ENCODE results near the gene LEFTY2. TPM values are rescaled to one million over a fixed set of nuclear protein-coding genes. Genes with fewer than 3 reads are reported as not detected.

Gene LEFTY2
- total and polyA plus RNA-seq, 9 of the 15 experiments (the other 6 are each of a cell fraction or from before 2014, with no cell fraction given), result 0.04 to 0.14 TPM; not detected in 7

DNA sequence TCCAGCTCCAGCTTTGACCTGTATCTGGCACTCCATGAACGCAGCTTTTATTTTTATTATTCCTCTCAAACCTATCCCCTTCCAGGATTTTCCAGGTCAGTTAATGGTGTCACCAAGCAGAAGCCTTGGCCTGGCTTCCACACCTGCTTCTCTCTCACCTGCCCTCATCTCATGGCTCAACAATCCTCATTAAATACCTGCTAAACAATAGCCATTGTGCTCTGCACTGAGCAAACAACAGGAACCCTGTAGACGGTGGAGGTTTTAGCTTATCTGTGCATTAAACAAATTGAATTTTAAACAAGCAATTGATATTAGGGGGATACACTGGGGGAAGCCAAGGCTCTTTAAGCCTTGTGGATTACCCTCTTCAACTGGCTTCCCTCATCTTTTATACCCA is 32.2 kb downstream of the LEFTY2 start:
- no TSS peak for BruUV-seq (replicated peaks)
- WGBS (ENCODE audit: insufficient coverage, low coverage, missing lambda C conversion rate), result 45% methylated on average over 2 of the region's 2 CpGs
- intact Hi-C loops (cut with micrococcal nuclease) (no loop called here), in situ Hi-C loops (cut with MboI) (no loop called here)
- ChIA-PET CTCF (ENCODE audit: low intra/inter-chr PET ratio) (no interaction called here), POLR2A (interaction anchor here (0.6 kb wide), 2 partner anchors 14 to 18 kb away, joined by 3 to 4 read pairs; no protein-coding TSS in a partner anchor)
- H3K27ac ChIP-seq (ENCODE audit: extremely low read depth, low read depth, low read length), result no peak overlapping the region
- peaks cover 0 to 10% of the 10 kb centered on the region in 2 experiments; a peak in 2 of 5 replicates for H3K4me1 ChIP-seq (replicated peaks in 1 of 2; ENCODE audit: control insufficient read depth in 2 of 2, insufficient read depth in 2 of 2, low read length in 2 of 2)
- no peaks in the 10 kb centered on the region for H3K9me1 ChIP-seq (ENCODE audit: control insufficient read depth, insufficient read depth, low read length)
- H3K4me2 ChIP-seq (ENCODE audit: insufficient read depth, low read length), result no peak overlapping the region
- H3K4me3 ChIP-seq, result no peak overlapping the region
- no peaks in the 10 kb centered on the region for H3K79me2 ChIP-seq (ENCODE audit: control insufficient read depth, insufficient read depth, low read length)
- peak in 1 of 4 experiments; percentile 6 for DNase-seq (ENCODE audit: extremely low read depth in 1 of 4, low spot score in 3 of 4)
- TF ChIP-seq, protein P1, sequence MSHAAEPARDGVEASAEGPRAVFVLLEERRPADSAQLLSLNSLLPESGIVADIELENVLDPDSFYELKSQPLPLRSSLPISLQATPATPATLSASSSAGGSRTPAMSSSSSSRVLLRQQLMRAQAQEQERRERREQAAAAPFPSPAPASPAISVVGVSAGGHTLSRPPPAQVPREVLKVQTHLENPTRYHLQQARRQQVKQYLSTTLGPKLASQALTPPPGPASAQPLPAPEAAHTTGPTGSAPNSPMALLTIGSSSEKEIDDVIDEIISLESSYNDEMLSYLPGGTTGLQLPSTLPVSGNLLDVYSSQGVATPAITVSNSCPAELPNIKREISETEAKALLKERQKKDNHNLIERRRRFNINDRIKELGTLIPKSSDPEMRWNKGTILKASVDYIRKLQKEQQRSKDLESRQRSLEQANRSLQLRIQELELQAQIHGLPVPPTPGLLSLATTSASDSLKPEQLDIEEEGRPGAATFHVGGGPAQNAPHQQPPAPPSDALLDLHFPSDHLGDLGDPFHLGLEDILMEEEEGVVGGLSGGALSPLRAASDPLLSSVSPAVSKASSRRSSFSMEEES (CRISPR knock-in tag; IDR thresholded peaks at IDR 0.05), result no peak
- no peak for TF ChIP-seq WHSC1 (IDR thresholded peaks at IDR 0.05; ENCODE audit: low read length)
- TF ChIP-seq MTA1 (IDR thresholded peaks at IDR 0.05; ENCODE audit: borderline replicate concordance), result no peak
- no peak for TF ChIP-seq MYBL2 (IDR thresholded peaks at IDR 0.05; ENCODE audit: low read depth)
- TF ChIP-seq MYBL2 (CRISPR knock-in tag; IDR thresholded peaks at IDR 0.05; ENCODE audit: borderline replicate concordance), result no peak
- TF ChIP-seq MAZ (CRISPR knock-in tag; conservative IDR thresholded peaks at IDR 0.05 in 1 of 2, IDR thresholded peaks at IDR 0.05 in 1 of 2), result no peak
- TF ChIP-seq, protein P2, sequence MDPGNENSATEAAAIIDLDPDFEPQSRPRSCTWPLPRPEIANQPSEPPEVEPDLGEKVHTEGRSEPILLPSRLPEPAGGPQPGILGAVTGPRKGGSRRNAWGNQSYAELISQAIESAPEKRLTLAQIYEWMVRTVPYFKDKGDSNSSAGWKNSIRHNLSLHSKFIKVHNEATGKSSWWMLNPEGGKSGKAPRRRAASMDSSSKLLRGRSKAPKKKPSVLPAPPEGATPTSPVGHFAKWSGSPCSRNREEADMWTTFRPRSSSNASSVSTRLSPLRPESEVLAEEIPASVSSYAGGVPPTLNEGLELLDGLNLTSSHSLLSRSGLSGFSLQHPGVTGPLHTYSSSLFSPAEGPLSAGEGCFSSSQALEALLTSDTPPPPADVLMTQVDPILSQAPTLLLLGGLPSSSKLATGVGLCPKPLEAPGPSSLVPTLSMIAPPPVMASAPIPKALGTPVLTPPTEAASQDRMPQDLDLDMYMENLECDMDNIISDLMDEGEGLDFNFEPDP (CRISPR knock-in tag; IDR thresholded peaks at IDR 0.05), result no peak
- no peak for TF ChIP-seq PHTF2 (CRISPR knock-in tag; IDR thresholded peaks at IDR 0.05)
- TF ChIP-seq LCOR (CRISPR knock-in tag; IDR thresholded peaks at IDR 0.05), result no peak
- TF ChIP-seq PTRF (tag; IDR thresholded peaks at IDR 0.05), result no peak
- TF ChIP-seq, protein P3, sequence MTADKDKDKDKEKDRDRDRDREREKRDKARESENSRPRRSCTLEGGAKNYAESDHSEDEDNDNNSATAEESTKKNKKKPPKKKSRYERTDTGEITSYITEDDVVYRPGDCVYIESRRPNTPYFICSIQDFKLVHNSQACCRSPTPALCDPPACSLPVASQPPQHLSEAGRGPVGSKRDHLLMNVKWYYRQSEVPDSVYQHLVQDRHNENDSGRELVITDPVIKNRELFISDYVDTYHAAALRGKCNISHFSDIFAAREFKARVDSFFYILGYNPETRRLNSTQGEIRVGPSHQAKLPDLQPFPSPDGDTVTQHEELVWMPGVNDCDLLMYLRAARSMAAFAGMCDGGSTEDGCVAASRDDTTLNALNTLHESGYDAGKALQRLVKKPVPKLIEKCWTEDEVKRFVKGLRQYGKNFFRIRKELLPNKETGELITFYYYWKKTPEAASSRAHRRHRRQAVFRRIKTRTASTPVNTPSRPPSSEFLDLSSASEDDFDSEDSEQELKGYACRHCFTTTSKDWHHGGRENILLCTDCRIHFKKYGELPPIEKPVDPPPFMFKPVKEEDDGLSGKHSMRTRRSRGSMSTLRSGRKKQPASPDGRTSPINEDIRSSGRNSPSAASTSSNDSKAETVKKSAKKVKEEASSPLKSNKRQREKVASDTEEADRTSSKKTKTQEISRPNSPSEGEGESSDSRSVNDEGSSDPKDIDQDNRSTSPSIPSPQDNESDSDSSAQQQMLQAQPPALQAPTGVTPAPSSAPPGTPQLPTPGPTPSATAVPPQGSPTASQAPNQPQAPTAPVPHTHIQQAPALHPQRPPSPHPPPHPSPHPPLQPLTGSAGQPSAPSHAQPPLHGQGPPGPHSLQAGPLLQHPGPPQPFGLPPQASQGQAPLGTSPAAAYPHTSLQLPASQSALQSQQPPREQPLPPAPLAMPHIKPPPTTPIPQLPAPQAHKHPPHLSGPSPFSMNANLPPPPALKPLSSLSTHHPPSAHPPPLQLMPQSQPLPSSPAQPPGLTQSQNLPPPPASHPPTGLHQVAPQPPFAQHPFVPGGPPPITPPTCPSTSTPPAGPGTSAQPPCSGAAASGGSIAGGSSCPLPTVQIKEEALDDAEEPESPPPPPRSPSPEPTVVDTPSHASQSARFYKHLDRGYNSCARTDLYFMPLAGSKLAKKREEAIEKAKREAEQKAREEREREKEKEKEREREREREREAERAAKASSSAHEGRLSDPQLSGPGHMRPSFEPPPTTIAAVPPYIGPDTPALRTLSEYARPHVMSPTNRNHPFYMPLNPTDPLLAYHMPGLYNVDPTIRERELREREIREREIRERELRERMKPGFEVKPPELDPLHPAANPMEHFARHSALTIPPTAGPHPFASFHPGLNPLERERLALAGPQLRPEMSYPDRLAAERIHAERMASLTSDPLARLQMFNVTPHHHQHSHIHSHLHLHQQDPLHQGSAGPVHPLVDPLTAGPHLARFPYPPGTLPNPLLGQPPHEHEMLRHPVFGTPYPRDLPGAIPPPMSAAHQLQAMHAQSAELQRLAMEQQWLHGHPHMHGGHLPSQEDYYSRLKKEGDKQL (CRISPR knock-in tag; IDR thresholded peaks at IDR 0.05; ENCODE audit: borderline replicate concordance), result no peak
- no peak for TF ChIP-seq MBD2 (IDR thresholded peaks at IDR 0.05; ENCODE audit: borderline replicate concordance, low read depth)
- H3K9ac ChIP-seq (ENCODE audit: insufficient read depth in 1 of 2, low read depth in 2 of 2, low read length in 2 of 2), result no peak overlapping the region
- H2AFZ ChIP-seq (ENCODE audit: low read depth, low read length), result no peak overlapping the region
- ATAC-seq, result no peak
- FAIRE-seq, result no peak
- no peaks in the 10 kb centered on the region for H3K27me3 ChIP-seq (ENCODE audit: control insufficient read depth in 2 of 2, insufficient read depth in 2 of 2, low read length in 2 of 2)
- no peaks in the 10 kb centered on the region for H3K36me3 ChIP-seq (ENCODE audit: control insufficient read depth, insufficient read depth, low read length)
- H3K9me3 ChIP-seq (replicated peaks; ENCODE audit: control insufficient read depth, insufficient read depth, low read depth, low read length), result no peaks in the 10 kb centered on the region
- H4K20me1 ChIP-seq (replicated peaks; ENCODE audit: control insufficient read depth, insufficient read depth, low read length), result no peaks in the 10 kb centered on the region
